ENCODE measurements around the gene BNIP5.

GRCh38 chr6:36378243-36378920 lies 41.7 kb upstream of the BNIP5 start:
- TF ChIP-seq, protein P1, sequence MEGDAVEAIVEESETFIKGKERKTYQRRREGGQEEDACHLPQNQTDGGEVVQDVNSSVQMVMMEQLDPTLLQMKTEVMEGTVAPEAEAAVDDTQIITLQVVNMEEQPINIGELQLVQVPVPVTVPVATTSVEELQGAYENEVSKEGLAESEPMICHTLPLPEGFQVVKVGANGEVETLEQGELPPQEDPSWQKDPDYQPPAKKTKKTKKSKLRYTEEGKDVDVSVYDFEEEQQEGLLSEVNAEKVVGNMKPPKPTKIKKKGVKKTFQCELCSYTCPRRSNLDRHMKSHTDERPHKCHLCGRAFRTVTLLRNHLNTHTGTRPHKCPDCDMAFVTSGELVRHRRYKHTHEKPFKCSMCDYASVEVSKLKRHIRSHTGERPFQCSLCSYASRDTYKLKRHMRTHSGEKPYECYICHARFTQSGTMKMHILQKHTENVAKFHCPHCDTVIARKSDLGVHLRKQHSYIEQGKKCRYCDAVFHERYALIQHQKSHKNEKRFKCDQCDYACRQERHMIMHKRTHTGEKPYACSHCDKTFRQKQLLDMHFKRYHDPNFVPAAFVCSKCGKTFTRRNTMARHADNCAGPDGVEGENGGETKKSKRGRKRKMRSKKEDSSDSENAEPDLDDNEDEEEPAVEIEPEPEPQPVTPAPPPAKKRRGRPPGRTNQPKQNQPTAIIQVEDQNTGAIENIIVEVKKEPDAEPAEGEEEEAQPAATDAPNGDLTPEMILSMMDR (IDR thresholded peaks at IDR 0.05) = no peak
- TF ChIP-seq POLR2A (IDR thresholded peaks at IDR 0.05; ENCODE audit: low read depth) (no peak), POLR2AphosphoS5 (IDR thresholded peaks at IDR 0.05) (no peak)

All from esophagus muscularis mucosa (tissue), 3 donors.